ENCODE results near the gene FUT1. TPM values are rescaled to one million over a fixed set of nuclear protein-coding genes. Genes with fewer than 3 reads are reported as not detected.

Gene FUT1
- total and polyA plus RNA-seq, 2 of the 8 experiments (the other 6 are each of a cell fraction or from before 2014, with no cell fraction given), result 7.4 to 12.9 TPM

GRCh38 chr19:48737360-48737998 lies 15.0 kb downstream of the FUT1 start (continued):
- TF ChIP-seq EZH2 (IDR thresholded peaks at IDR 0.05; ENCODE audit: low read depth, low read length, severe bottlenecking) (no peak), SAP30 (IDR thresholded peaks at IDR 0.05; ENCODE audit: insufficient read depth, insufficient replicate concordance, low read length) (no peak), CHD1 (IDR thresholded peaks at IDR 0.05; ENCODE audit: low read depth, low read length) (no peak), BACH1 (IDR thresholded peaks at IDR 0.05; ENCODE audit: low read length) (no peak), CTBP2 (IDR thresholded peaks at IDR 0.05; ENCODE audit: borderline replicate concordance, insufficient read depth, insufficient read length, low read length) (no peak)

All from H1 (cell line).